SJCRH30 (cell line): ENCODE results near the gene TRPM2. TPM values are rescaled to one million over a fixed set of nuclear protein-coding genes. Genes with fewer than 3 reads are reported as not detected.
A peak's percentile ranks its signal among the peaks of the same experiment; 100 is the strongest.
"Not testable (repeated sequence)": the region's sequence is repeated elsewhere in the genome, so short reads cannot be mapped to it uniquely, and the experiment has no call there.

ENCODE experiments used
- DNase-seq, 2 experiments: peaks; one replicate each; pipeline ENCODE4 v3.0.0-alpha.2; 2015 to 2020
- H3K27ac ChIP-seq: fragments of 250-450 bp; sonication (Bioruptor Pico); 2 replicates; pipeline ENCODE4 v1.5.1; 2020; ENCODE audit warnings: mild to moderate bottlenecking, moderate library complexity
- H3K27me3 ChIP-seq: fragments of 250-450 bp; sonication (Bioruptor Pico); 2 replicates; pipeline ENCODE4 v1.5.1; 2020; ENCODE audit warnings: mild to moderate bottlenecking, moderate library complexity
- H3K36me3 ChIP-seq: fragments of 250-450 bp; sonication (Bioruptor Pico); 2 replicates; pipeline ENCODE4 v1.5.1; 2020; ENCODE audit warnings: mild to moderate bottlenecking, moderate library complexity
- H3K4me1 ChIP-seq: fragments of 250-450 bp; sonication (Bioruptor Pico); 2 replicates; pipeline ENCODE4 v1.5.1; 2020; ENCODE audit warnings: mild to moderate bottlenecking, moderate library complexity
- H3K4me3 ChIP-seq: fragments of 250-450 bp; sonication (Bioruptor Pico); 2 replicates; pipeline ENCODE4 v1.5.1; 2020; ENCODE audit warnings: mild to moderate bottlenecking, moderate library complexity
- H3K9me3 ChIP-seq: fragments of 250-450 bp; sonication (Bioruptor Pico); replicated peaks from 2 replicates; pipeline ENCODE4 v1.5.1; 2020; ENCODE audit warnings: mild to moderate bottlenecking, moderate library complexity
- total RNA-seq: library from RNA; depleted of rRNA; stranded (reverse); fragments of >200 nt; shearing (Covaris generic); gene quantifications from 2 replicates; pipeline ENCODE4 v1.2.3, GENCODE V29; 2014

Gene TRPM2
- total RNA-seq, 1 experiment from 2014 or later, result 0.87 TPM

- DNase-seq, result peak; percentile 53 to 67
- no peaks in the 10 kb centered on the region for H3K9me3 ChIP-seq
- no peak overlapping the region for H3K27ac ChIP-seq
- H3K4me1 ChIP-seq, result peaks cover 3% of the 10 kb centered on the region; the same call in 1 of the 2 replicates
- H3K36me3 ChIP-seq, result no peaks in the 10 kb centered on the region
- peak overlapping the region; percentile 49 for H3K4me3 ChIP-seq
- no peaks in the 10 kb centered on the region for H3K27me3 ChIP-seq
Measured at GRCh38 chr21:44337941-44338895, 15.2 kb upstream of the TRPM2 start.

GRCh38 chr21:44338971-44339910 is 14.2 kb upstream of the TRPM2 start, which contains the start of gene CFAP410:
TSS of gene CFAP410 (minus strand) at chr21:44339390. CDS start at chr21:44339194, 196 bp downstream.
- no peaks in the 10 kb centered on the region for H3K36me3 ChIP-seq
- no peaks in the 10 kb centered on the region for H3K27me3 ChIP-seq
- H3K4me1 ChIP-seq, result peaks cover 3% of the 10 kb centered on the region; the same call in 1 of the 2 replicates
- H3K27ac ChIP-seq, result peak within 1 kb of the TSS; percentile 85
- no peaks in the 10 kb centered on the region for H3K9me3 ChIP-seq
- H3K4me3 ChIP-seq, result peak within 1 kb of the TSS; percentile 64
- peak; percentile 94 to 95 for DNase-seq

- H3K9me3 ChIP-seq, H3K27ac ChIP-seq, H3K4me1 ChIP-seq, H3K27me3 ChIP-seq, H3K36me3 ChIP-seq, DNase-seq, H3K4me3 ChIP-seq: not testable (repeated sequence)
Measured at GRCh38 chr21:44341726-44342458, 11.5 kb upstream of the TRPM2 start.

GRCh38 chr21:44342981-44343380 is 10.4 kb upstream of the TRPM2 start:
- not testable (repeated sequence) for H3K27me3 ChIP-seq, H3K4me3 ChIP-seq

GRCh38 chr21:44344541-44345183 is 8.8 kb upstream of the TRPM2 start:
- no peak for DNase-seq
- Histone ChIP-seq H3K27ac (no peak overlapping the region), H3K36me3 (no peaks in the 10 kb centered on the region), H3K4me1 (peaks cover 6% of the 10 kb centered on the region; the same call in 1 of the 2 replicates), H3K9me3 (no peaks in the 10 kb centered on the region), H3K4me3 (no peak overlapping the region), H3K27me3 (no peaks in the 10 kb centered on the region)

More at GRCh38 chr21:44342981-44343380, 10.4 kb upstream of the TRPM2 start:
- not testable (repeated sequence) for H3K27ac ChIP-seq, H3K36me3 ChIP-seq, H3K9me3 ChIP-seq, H3K4me1 ChIP-seq, DNase-seq

GRCh38 chr21:44345495-44345894 is 7.9 kb upstream of the TRPM2 start:
- H3K4me1 ChIP-seq, result peaks cover 4% of the 10 kb centered on the region; the same call in 1 of the 2 replicates
- no peak for DNase-seq
- no peak overlapping the region for H3K27ac ChIP-seq
- H3K36me3 ChIP-seq, result no peaks in the 10 kb centered on the region
- H3K4me3 ChIP-seq, result no peak overlapping the region
- H3K9me3 ChIP-seq, result no peaks in the 10 kb centered on the region
- H3K27me3 ChIP-seq, result no peaks in the 10 kb centered on the region

- Histone ChIP-seq H3K36me3 (no peaks in the 10 kb centered on the region), H3K27me3 (no peaks in the 10 kb centered on the region), H3K4me3 (no peak overlapping the region), H3K4me1 (0 out of 2 replicates have a peak, but pooled peaks cover 3% of the 10 kb centered on the region), H3K27ac (no peak overlapping the region), H3K9me3 (no peaks in the 10 kb centered on the region)
- DNase-seq, result peak; percentile 55 to 68
Measured at GRCh38 chr21:44347911-44348451, 5.4 kb upstream of the TRPM2 start.

GRCh38 chr21:44348861-44349260 is 4.6 kb upstream of the TRPM2 start:
- no peak overlapping the region for H3K4me3 ChIP-seq
- no peaks in the 10 kb centered on the region for H3K27me3 ChIP-seq
- H3K36me3 ChIP-seq, result no peaks in the 10 kb centered on the region
- no peak overlapping the region for H3K27ac ChIP-seq
- no peaks in the 10 kb centered on the region for H3K9me3 ChIP-seq
- no peak for DNase-seq
- 0 out of 2 replicates have a peak, but pooled peaks cover 3% of the 10 kb centered on the region for H3K4me1 ChIP-seq

GRCh38 chr21:44349416-44349846 is 4.0 kb upstream of the TRPM2 start:
- Histone ChIP-seq H3K9me3 (no peaks in the 10 kb centered on the region), H3K4me3 (no peak overlapping the region), H3K27ac (no peak overlapping the region), H3K36me3 (no peaks in the 10 kb centered on the region), H3K27me3 (no peaks in the 10 kb centered on the region), H3K4me1 (0 out of 2 replicates have a peak, but pooled peaks cover 3% of the 10 kb centered on the region)
- DNase-seq, result no peak

- H3K36me3 ChIP-seq, result no peaks in the 10 kb centered on the region
- DNase-seq, result no peak
- H3K27ac ChIP-seq, result no peak overlapping the region
- H3K9me3 ChIP-seq, result no peaks in the 10 kb centered on the region
- peaks cover 7% of the 10 kb centered on the region for H3K4me1 ChIP-seq
- no peak overlapping the region for H3K4me3 ChIP-seq
- no peaks in the 10 kb centered on the region for H3K27me3 ChIP-seq
Measured at GRCh38 chr21:44349847-44350772, 3.3 kb upstream of the TRPM2 start.

GRCh38 chr21:44350773-44351481 is 2.5 kb upstream of the TRPM2 start:
- no peaks in the 10 kb centered on the region for H3K27me3 ChIP-seq
- H3K27ac ChIP-seq, result no peak overlapping the region
- H3K4me1 ChIP-seq, result peaks cover 11% of the 10 kb centered on the region
- no peaks in the 10 kb centered on the region for H3K9me3 ChIP-seq
- no peak overlapping the region for H3K4me3 ChIP-seq
- H3K36me3 ChIP-seq, result no peaks in the 10 kb centered on the region
- no peak for DNase-seq

- no peaks in the 10 kb centered on the region for H3K36me3 ChIP-seq
- no peak for DNase-seq
- no peaks in the 10 kb centered on the region for H3K27me3 ChIP-seq
Measured at GRCh38 chr21:44351535-44352252, 1.7 kb upstream of the TRPM2 start.

More at GRCh38 chr21:44351535-44352252, 1.7 kb upstream of the TRPM2 start:
- H3K4me1 ChIP-seq, result peaks cover 11% of the 10 kb centered on the region
- no peaks in the 10 kb centered on the region for H3K9me3 ChIP-seq
- H3K4me3 ChIP-seq, result no peak overlapping the region
- H3K27ac ChIP-seq, result no peak overlapping the region
